Astrocyte (in vitro differentiated cells and primary cell): ENCODE measurements around the gene NAP1L4. TPM values are rescaled to one million over a fixed set of nuclear protein-coding genes. Genes with fewer than 3 reads are reported as not detected.

Experiments used
- DNase-seq: peaks from one replicate; pipeline ENCODE4 v3.0.0-alpha.2; 2010; ENCODE audit warnings: low read depth
- FAIRE-seq: peaks from 2 replicates; lab custom pipeline; 2011; peaks lifted over from hg19 to GRCh38; lab: Jason Lieb, UNC
- H2AFZ ChIP-seq: 2 replicates; pipeline ENCODE4 v1.6.0; 2012; ENCODE audit warnings: low read depth, low read length, inconsistent platforms
- H3K27ac ChIP-seq: 2 replicates; pipeline ENCODE4 v1.5.1; 2011; ENCODE audit warnings: low read depth, low read length, inconsistent platforms
- H3K27me3 ChIP-seq: 2 replicates; pipeline ENCODE4 v1.6.0; 2011; ENCODE audit warnings: low read length, inconsistent platforms; ENCODE audit not compliant: insufficient read depth
- H3K36me3 ChIP-seq: 2 replicates; pipeline ENCODE4 v1.5.1; 2011; ENCODE audit warnings: low read length, inconsistent platforms; ENCODE audit not compliant: insufficient read depth
- H3K4me1 ChIP-seq: 2 replicates; pipeline ENCODE4 v1.5.1; 2011; ENCODE audit warnings: low read length, inconsistent platforms; ENCODE audit not compliant: insufficient read depth
- H3K4me2 ChIP-seq: 2 replicates; pipeline ENCODE4 v1.6.0; 2012; ENCODE audit warnings: low read length, inconsistent platforms
- H3K4me3 ChIP-seq: 2 replicates; pipeline ENCODE4 v1.5.1; 2011; ENCODE audit warnings: low read depth, mild to moderate bottlenecking, low read length, inconsistent platforms; ENCODE audit not compliant: insufficient read depth
- H3K79me2 ChIP-seq: 2 replicates; pipeline ENCODE4 v1.6.0; 2012; ENCODE audit warnings: mild to moderate bottlenecking, low read length, inconsistent platforms; ENCODE audit not compliant: insufficient read depth
- H3K9ac ChIP-seq: 2 replicates; pipeline ENCODE4 v1.6.0; 2012; ENCODE audit warnings: mild to moderate bottlenecking, low read length, inconsistent platforms
- H3K9me3 ChIP-seq: 2 replicates; pipeline ENCODE4 v1.5.1; 2012; ENCODE audit warnings: low read depth, mild to moderate bottlenecking, low read length, inconsistent platforms; ENCODE audit not compliant: insufficient read depth
- H4K20me1 ChIP-seq: 2 replicates; pipeline ENCODE4 v1.6.0; 2012; ENCODE audit warnings: low read length, inconsistent platforms; ENCODE audit not compliant: insufficient read depth
- H3K27ac Mint-ChIP-seq: one replicate; pipeline ENCODE4 v1.8.0; 2021; ENCODE audit warnings: mild to moderate bottlenecking, mixed read lengths; ENCODE audit not compliant: unreplicated experiment
- H3K27me3 Mint-ChIP-seq: one replicate; pipeline ENCODE4 v1.8.0; 2021; ENCODE audit warnings: low read depth, mixed read lengths; ENCODE audit not compliant: unreplicated experiment
- H3K36me3 Mint-ChIP-seq: one replicate; pipeline ENCODE4 v1.8.0; 2021; ENCODE audit warnings: low read depth, mixed read lengths; ENCODE audit not compliant: unreplicated experiment
- H3K4me1 Mint-ChIP-seq: one replicate; pipeline ENCODE4 v1.8.0; 2021; ENCODE audit warnings: low read depth, mixed read lengths; ENCODE audit not compliant: unreplicated experiment
- H3K4me3 Mint-ChIP-seq: one replicate; pipeline ENCODE4 v1.8.0; 2021; ENCODE audit warnings: mild to moderate bottlenecking, moderate library complexity, mixed read lengths; ENCODE audit not compliant: unreplicated experiment
- H3K9me3 Mint-ChIP-seq: one replicate; pipeline ENCODE4 v1.8.0; 2021; ENCODE audit warnings: mild to moderate bottlenecking, mixed read lengths; ENCODE audit not compliant: unreplicated experiment
- CTCF ChIP-seq: IDR thresholded peaks from 2 replicates; pipeline ENCODE4 v1.5.1; 2011; ENCODE audit warnings: low read depth, mild to moderate bottlenecking, inconsistent platforms, low read length, moderate library complexity; ENCODE audit not compliant: insufficient read depth
- EZH2 ChIP-seq: IDR thresholded peaks from 2 replicates; pipeline ENCODE4 v1.6.1; 2012; ENCODE audit warnings: mild to moderate bottlenecking, low read length, inconsistent platforms; ENCODE audit not compliant: insufficient read depth
- total RNA-seq: library from RNA; stranded (reverse); gene quantifications from 2 replicates; pipeline ENCODE4 v1.2.1, GENCODE V29; 2021

NAP1L4 gene
- total RNA-seq, 1 donor from 2014 or later, result 153 TPM

GRCh38 chr11:2981130-2981529 lies 11.0 kb downstream of the NAP1L4 start:
- Histone ChIP-seq H4K20me1 (peaks cover 79% of the 10 kb centered on the region), H3K79me2 (peaks cover 96% of the 10 kb centered on the region), H3K27me3 (no peaks in the 10 kb centered on the region), H3K4me3 (no peak overlapping the region), H3K9me3 (no peaks in the 10 kb centered on the region), H2AFZ (no peak overlapping the region), H3K4me1 (no peaks in the 10 kb centered on the region), H3K36me3 (peaks cover 27% of the 10 kb centered on the region), H3K27ac (no peak overlapping the region), H3K4me2 (no peak overlapping the region), H3K9ac (no peak overlapping the region)
- H3K9me3 Mint-ChIP-seq, result no peaks in the 10 kb centered on the region
- H3K36me3 Mint-ChIP-seq, result peaks cover 8% of the 10 kb centered on the region
- no peak for TF ChIP-seq CTCF
- TF ChIP-seq EZH2, result no peak
- H3K4me1 Mint-ChIP-seq, result peaks cover 6% of the 10 kb centered on the region
- FAIRE-seq (no peak), DNase-seq (no peak)
- no peak overlapping the region for H3K4me3 Mint-ChIP-seq
- H3K27ac Mint-ChIP-seq, result no peak overlapping the region
- H3K27me3 Mint-ChIP-seq, result no peaks in the 10 kb centered on the region

DNA sequence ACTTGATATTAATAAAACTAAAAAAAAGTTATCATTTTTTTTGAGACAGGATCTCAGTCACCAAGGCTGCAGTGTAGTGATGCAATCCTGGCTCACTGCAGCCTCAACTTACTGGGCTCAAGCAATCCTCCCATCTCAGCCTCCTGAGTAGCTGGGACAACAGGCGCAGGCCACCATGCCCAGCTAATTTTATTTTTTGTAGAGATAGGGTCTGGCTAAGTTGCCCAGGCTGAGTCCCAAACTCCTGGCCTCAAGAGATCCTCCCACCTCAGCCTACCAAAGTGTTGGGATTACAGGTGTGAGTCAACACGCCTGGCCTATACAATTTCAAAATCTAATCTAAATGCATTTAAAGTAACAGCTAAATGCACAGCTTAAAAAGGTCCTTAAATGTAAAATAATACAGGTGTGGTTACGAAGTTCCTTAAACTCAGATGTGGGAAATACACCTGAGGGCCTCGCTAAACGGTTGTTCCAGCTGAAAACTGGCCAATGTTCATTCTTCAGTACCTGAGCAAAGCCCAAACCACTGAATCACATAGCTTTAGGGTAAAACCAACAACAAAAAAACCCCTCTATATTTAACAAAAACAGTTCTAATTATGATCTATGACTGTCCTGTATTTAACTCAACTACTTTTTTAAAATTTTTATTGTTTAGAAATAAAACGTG lies 11.8 kb downstream of the NAP1L4 start:
- peaks cover 35% of the 10 kb centered on the region for H3K36me3 ChIP-seq
- H3K27ac ChIP-seq, result no peak overlapping the region
- no peak overlapping the region for H3K4me3 ChIP-seq
- Mint-ChIP-seq H3K4me3 (no peak overlapping the region), H3K27me3 (no peaks in the 10 kb centered on the region), H3K27ac (no peak overlapping the region), H3K9me3 (no peaks in the 10 kb centered on the region), H3K4me1 (peaks cover 6% of the 10 kb centered on the region), H3K36me3 (peaks cover 10% of the 10 kb centered on the region)
- H3K4me1 ChIP-seq, result no peaks in the 10 kb centered on the region
- no peak overlapping the region for H3K9ac ChIP-seq
- H3K79me2 ChIP-seq, result peaks cover 95% of the 10 kb centered on the region
- DNase-seq (no peak), FAIRE-seq (no peak)
- no peak overlapping the region for H3K4me2 ChIP-seq
- H2AFZ ChIP-seq, result no peak overlapping the region
- peaks cover 82% of the 10 kb centered on the region for H4K20me1 ChIP-seq
- TF ChIP-seq CTCF, result no peak
- TF ChIP-seq EZH2, result no peak
- H3K27me3 ChIP-seq, result no peaks in the 10 kb centered on the region
- H3K9me3 ChIP-seq, result no peaks in the 10 kb centered on the region

GRCh38 chr11:2977113-2977512 lies 15.0 kb downstream of the NAP1L4 start:
- Histone ChIP-seq H3K9me3 (no peaks in the 10 kb centered on the region), H3K4me1 (no peaks in the 10 kb centered on the region), H3K4me2 (no peak overlapping the region), H3K4me3 (no peak overlapping the region), H3K27me3 (no peaks in the 10 kb centered on the region), H3K79me2 (peaks cover 91% of the 10 kb centered on the region), H2AFZ (no peak overlapping the region), H3K36me3 (peaks cover 62% of the 10 kb centered on the region), H3K27ac (no peak overlapping the region), H4K20me1 (peaks cover 81% of the 10 kb centered on the region), H3K9ac (no peak overlapping the region)
- peaks cover 8% of the 10 kb centered on the region for H3K4me1 Mint-ChIP-seq
- H3K4me3 Mint-ChIP-seq, result no peak overlapping the region
- no peak for FAIRE-seq
- no peaks in the 10 kb centered on the region for H3K9me3 Mint-ChIP-seq
- H3K36me3 Mint-ChIP-seq, result peaks cover 19% of the 10 kb centered on the region
- no peak for DNase-seq
- H3K27ac Mint-ChIP-seq, result no peak overlapping the region
- TF ChIP-seq EZH2 (no peak), CTCF (no peak)
- no peaks in the 10 kb centered on the region for H3K27me3 Mint-ChIP-seq
